HepG2 (cell line): ENCODE data around the gene SELENOV. TPM values are rescaled to one million over a fixed set of nuclear protein-coding genes. Genes with fewer than 3 reads are reported as not detected.
A peak's percentile ranks its signal among the peaks of the same experiment; 100 is the strongest.

ENCODE experiments used
- ATF7-NPFF ChIP-seq: sonication (generic); formaldehyde crosslinking; IDR thresholded peaks from 2 replicates; pipeline ENCODE4 v1.8.1; 2023; ENCODE audit warnings: mild to moderate bottlenecking, low read depth, missing genetic modification reagents, moderate library complexity
- FOXA3 ChIP-seq: IDR thresholded peaks from 2 replicates; pipeline ENCODE4 v1.6.1; 2016; ENCODE audit warnings: missing genetic modification reagents, missing compliant biosample characterization
- KLF16 ChIP-seq, 2 experiments: sonication (generic) in 1 of 2; formaldehyde crosslinking in 1 of 2; IDR thresholded peaks; 2 replicates each; pipeline versions ENCODE4 v1.6.1 to v1.8.0; 2016 to 2023; ENCODE audit warnings: missing genetic modification reagents in 2 of 2, missing compliant biosample characterization in 1 of 2
- KLF9 ChIP-seq: IDR thresholded peaks from 2 replicates; pipeline ENCODE4 v1.6.1; 2016; ENCODE audit warnings: low read depth
- SMAD9 ChIP-seq: sonication (generic); formaldehyde crosslinking; IDR thresholded peaks from 2 replicates; pipeline ENCODE4 v1.5.1; 2020; ENCODE audit warnings: mild to moderate bottlenecking, missing genetic modification reagents
- SRSF1 ChIP-seq: fragments of 200-400 bp; formaldehyde crosslinking; optimal IDR thresholded peaks from 2 replicates; pipeline ENCODE3; 2017; ENCODE audit warnings: mild to moderate bottlenecking, low read depth, low read length, moderate library complexity
- ZFAT ChIP-seq: sonication (generic); formaldehyde crosslinking; conservative IDR thresholded peaks from 2 replicates; pipeline ENCODE4 v1.8.1; 2023; ENCODE audit warnings: missing genetic modification reagents, inconsistent platforms
- ZNF234 ChIP-seq: sonication (generic); formaldehyde crosslinking; conservative IDR thresholded peaks from 2 replicates; pipeline ENCODE4 v1.5.1; 2020; ENCODE audit warnings: mild to moderate bottlenecking, missing genetic modification reagents
- ZNF326 ChIP-seq: sonication (generic); formaldehyde crosslinking; IDR thresholded peaks from 2 replicates; pipeline ENCODE4 v1.4.0; 2020; ENCODE audit warnings: missing genetic modification reagents, borderline replicate concordance
- ZNF335 ChIP-seq: sonication (generic); formaldehyde crosslinking; IDR thresholded peaks from 2 replicates; pipeline ENCODE4 v1.4.0; 2020; ENCODE audit warnings: missing genetic modification reagents
- ZNF337 ChIP-seq: sonication (generic); formaldehyde crosslinking; IDR thresholded peaks from 2 replicates; pipeline ENCODE4 v1.5.1; 2020; ENCODE audit warnings: missing genetic modification reagents, low read depth, mild to moderate bottlenecking, borderline replicate concordance
- ZNF367 ChIP-seq: sonication (generic); formaldehyde crosslinking; IDR thresholded peaks from 2 replicates; pipeline ENCODE4 v1.4.0; 2020; ENCODE audit warnings: missing genetic modification reagents, borderline replicate concordance
- ZNF570 ChIP-seq: sonication (generic); formaldehyde crosslinking; IDR thresholded peaks from 2 replicates; pipeline ENCODE4 v1.4.0; 2020; ENCODE audit warnings: mild to moderate bottlenecking, missing genetic modification reagents, borderline replicate concordance
- ZNF775 ChIP-seq: sonication (generic); formaldehyde crosslinking; IDR thresholded peaks from 2 replicates; pipeline ENCODE4 v1.4.0; 2020; ENCODE audit warnings: missing genetic modification reagents, mild to moderate bottlenecking, moderate library complexity, borderline replicate concordance
- polyA plus RNA-seq, 8 experiments: library from polyadenylated mRNA; depleted of rRNA in 3 of 8; stranded (reverse) in 7 of 8; unstranded in 1 of 8; fragments of >200 nt; fragmentation: Illumina TruSeq in 4 of 8; extraction: Trizol in 4 of 8; gene quantifications; 2 replicates each; pipeline versions ENCODE4 v1.2.1 to v1.2.3, GENCODE V29; 2011 to 2016; ENCODE audit warnings: low read depth in 4 of 8, missing spikeins in 1 of 8, mixed read lengths in 1 of 8; ENCODE audit not compliant: insufficient read depth in 1 of 8
- total RNA-seq, 5 experiments: library from RNA; depleted of rRNA; stranded (reverse); fragments of >200 nt; fragmentation: Illumina TruSeq; extraction: Trizol; gene quantifications; 2 replicates each; pipeline ENCODE4 v1.2.3, GENCODE V29; 2016; ENCODE audit warnings: low read depth in 1 of 5
- TF ChIP-seq, protein P1 (sequence below), 2 experiments: sonication (generic) in 1 of 2; formaldehyde crosslinking in 1 of 2; IDR thresholded peaks; 2 replicates each; pipeline versions ENCODE4 v1.4.0 to v1.6.1; 2016 to 2020; ENCODE audit warnings: borderline replicate concordance in 1 of 2, low read depth in 1 of 2, mild to moderate bottlenecking in 1 of 2, missing genetic modification reagents in 1 of 2
- TF ChIP-seq, protein P2 (sequence below): sonication (generic); formaldehyde crosslinking; IDR thresholded peaks from 2 replicates; pipeline ENCODE4; 2020; ENCODE audit warnings: missing genetic modification reagents, mild to moderate bottlenecking, borderline replicate concordance
- TF ChIP-seq, protein P3 (sequence below): sonication (generic); formaldehyde crosslinking; IDR thresholded peaks from 2 replicates; pipeline ENCODE4 v1.8.0; 2022; ENCODE audit warnings: missing genetic modification reagents, mild to moderate bottlenecking, borderline replicate concordance

Gene SELENOV
- total and polyA plus RNA-seq, 2 of the 13 experiments (the other 11 are each of a cell fraction or from before 2014, with no cell fraction given) = not detected

DNA sequence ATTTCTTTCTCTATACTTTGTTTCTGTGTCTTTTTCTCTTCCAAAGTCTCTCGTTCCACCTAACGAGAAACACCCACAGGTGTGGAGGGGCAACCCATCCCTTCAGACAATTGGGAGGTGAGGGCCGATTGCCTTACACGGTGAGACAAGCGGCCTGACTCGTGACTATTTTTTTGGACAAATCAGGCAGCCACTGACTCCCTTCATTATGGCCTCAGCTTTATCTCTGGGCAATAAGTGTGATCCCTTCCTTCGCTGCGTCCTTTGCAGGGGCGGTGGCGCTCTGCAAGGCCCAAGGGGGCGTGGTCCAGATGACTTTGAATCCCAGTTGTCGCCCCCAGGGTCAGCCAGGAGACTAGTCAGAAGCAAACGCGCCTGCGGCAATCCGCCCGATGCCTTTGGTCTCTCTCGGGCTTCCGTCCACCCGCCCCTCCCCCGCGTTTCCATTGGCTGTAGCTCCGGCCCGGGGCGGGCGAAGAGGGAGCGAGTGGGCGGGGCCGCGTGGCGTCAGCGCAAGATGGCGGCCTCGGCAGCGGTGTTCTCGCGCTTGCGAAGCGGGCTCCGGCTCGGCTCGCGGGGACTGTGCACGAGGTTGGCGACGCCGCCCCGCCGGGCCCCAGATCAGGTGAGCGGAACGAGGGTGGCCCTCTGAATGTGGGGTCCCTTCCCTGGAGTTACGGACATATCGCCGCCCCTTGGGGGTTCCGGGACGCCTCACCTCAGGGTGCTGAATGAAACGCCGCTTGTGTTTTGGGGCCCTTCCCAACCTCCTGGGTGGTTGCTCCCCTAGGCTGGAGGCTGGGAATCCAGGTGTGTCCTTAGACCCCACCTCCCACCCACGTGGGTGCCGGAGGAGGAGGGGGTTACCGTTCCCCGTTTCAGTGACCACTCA lies 34.4 kb upstream of the SELENOV start, which contains the start of gene TIMM50 (continued):
- TF ChIP-seq, protein P1, sequence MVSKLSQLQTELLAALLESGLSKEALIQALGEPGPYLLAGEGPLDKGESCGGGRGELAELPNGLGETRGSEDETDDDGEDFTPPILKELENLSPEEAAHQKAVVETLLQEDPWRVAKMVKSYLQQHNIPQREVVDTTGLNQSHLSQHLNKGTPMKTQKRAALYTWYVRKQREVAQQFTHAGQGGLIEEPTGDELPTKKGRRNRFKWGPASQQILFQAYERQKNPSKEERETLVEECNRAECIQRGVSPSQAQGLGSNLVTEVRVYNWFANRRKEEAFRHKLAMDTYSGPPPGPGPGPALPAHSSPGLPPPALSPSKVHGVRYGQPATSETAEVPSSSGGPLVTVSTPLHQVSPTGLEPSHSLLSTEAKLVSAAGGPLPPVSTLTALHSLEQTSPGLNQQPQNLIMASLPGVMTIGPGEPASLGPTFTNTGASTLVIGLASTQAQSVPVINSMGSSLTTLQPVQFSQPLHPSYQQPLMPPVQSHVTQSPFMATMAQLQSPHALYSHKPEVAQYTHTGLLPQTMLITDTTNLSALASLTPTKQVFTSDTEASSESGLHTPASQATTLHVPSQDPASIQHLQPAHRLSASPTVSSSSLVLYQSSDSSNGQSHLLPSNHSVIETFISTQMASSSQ (IDR thresholded peaks at IDR 0.05; ENCODE audit: low read depth) = no peak
- TF ChIP-seq, protein P1 (CRISPR knock-in tag; IDR thresholded peaks at IDR 0.05; ENCODE audit: borderline replicate concordance) = peak; percentile 80; the same call in 1 of the 2 replicates
- TF ChIP-seq ZFAT (CRISPR knock-in tag) = no peak
- TF ChIP-seq ZNF234 (CRISPR knock-in tag) = no peak
- no peak for TF ChIP-seq SMAD9 (CRISPR knock-in tag)
- TF ChIP-seq, protein P2, sequence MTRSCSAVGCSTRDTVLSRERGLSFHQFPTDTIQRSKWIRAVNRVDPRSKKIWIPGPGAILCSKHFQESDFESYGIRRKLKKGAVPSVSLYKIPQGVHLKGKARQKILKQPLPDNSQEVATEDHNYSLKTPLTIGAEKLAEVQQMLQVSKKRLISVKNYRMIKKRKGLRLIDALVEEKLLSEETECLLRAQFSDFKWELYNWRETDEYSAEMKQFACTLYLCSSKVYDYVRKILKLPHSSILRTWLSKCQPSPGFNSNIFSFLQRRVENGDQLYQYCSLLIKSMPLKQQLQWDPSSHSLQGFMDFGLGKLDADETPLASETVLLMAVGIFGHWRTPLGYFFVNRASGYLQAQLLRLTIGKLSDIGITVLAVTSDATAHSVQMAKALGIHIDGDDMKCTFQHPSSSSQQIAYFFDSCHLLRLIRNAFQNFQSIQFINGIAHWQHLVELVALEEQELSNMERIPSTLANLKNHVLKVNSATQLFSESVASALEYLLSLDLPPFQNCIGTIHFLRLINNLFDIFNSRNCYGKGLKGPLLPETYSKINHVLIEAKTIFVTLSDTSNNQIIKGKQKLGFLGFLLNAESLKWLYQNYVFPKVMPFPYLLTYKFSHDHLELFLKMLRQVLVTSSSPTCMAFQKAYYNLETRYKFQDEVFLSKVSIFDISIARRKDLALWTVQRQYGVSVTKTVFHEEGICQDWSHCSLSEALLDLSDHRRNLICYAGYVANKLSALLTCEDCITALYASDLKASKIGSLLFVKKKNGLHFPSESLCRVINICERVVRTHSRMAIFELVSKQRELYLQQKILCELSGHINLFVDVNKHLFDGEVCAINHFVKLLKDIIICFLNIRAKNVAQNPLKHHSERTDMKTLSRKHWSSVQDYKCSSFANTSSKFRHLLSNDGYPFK (CRISPR knock-in tag) = peak; percentile 83
- TF ChIP-seq, protein P3, sequence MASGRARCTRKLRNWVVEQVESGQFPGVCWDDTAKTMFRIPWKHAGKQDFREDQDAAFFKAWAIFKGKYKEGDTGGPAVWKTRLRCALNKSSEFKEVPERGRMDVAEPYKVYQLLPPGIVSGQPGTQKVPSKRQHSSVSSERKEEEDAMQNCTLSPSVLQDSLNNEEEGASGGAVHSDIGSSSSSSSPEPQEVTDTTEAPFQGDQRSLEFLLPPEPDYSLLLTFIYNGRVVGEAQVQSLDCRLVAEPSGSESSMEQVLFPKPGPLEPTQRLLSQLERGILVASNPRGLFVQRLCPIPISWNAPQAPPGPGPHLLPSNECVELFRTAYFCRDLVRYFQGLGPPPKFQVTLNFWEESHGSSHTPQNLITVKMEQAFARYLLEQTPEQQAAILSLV (CRISPR knock-in tag) = 0 out of 2 replicates have a peak, but pooled peaks have one; percentile 26
- TF ChIP-seq ZNF775 (CRISPR knock-in tag) = no peak; the same call in 1 of the 2 replicates
- peak; percentile 70 for TF ChIP-seq ZNF335 (CRISPR knock-in tag)
- no peak for TF ChIP-seq ZNF337
- peak; percentile 17 for TF ChIP-seq SRSF1
- TF ChIP-seq FOXA3 = peak; percentile 47; the same call in 1 of the 2 replicates
- no peak for TF ChIP-seq ZNF570 (CRISPR knock-in tag)
- no peak for TF ChIP-seq ZNF367 (CRISPR knock-in tag)
- peak in 1 of 2 experiments; percentile 97; a peak in 2 of 4 replicates for TF ChIP-seq KLF16 (CRISPR knock-in tag; IDR thresholded peaks at IDR 0.05)
- TF ChIP-seq KLF9 (CRISPR knock-in tag) = peak; percentile 94
- TF ChIP-seq ZNF326 (CRISPR knock-in tag) = no peak
- peak; percentile 64; the same call in 1 of the 2 replicates for TF ChIP-seq ATF7-NPFF (CRISPR knock-in tag)
